HG03354 (cell line): ENCODE results near the gene DLAT.
"Not testable (repeated sequence)": the region's sequence is repeated elsewhere in the genome, so short reads cannot be mapped to it uniquely, and the experiment has no call there.

Experiments
- ATAC-seq: cut with Tn5 transposase; IDR thresholded peaks from one replicate; pipeline ENCODE4 v1.9.1; 2021; ENCODE audit warnings: mild to moderate bottlenecking; ENCODE audit not compliant: unreplicated experiment, poor library complexity, severe bottlenecking

Gene DLAT

DNA sequence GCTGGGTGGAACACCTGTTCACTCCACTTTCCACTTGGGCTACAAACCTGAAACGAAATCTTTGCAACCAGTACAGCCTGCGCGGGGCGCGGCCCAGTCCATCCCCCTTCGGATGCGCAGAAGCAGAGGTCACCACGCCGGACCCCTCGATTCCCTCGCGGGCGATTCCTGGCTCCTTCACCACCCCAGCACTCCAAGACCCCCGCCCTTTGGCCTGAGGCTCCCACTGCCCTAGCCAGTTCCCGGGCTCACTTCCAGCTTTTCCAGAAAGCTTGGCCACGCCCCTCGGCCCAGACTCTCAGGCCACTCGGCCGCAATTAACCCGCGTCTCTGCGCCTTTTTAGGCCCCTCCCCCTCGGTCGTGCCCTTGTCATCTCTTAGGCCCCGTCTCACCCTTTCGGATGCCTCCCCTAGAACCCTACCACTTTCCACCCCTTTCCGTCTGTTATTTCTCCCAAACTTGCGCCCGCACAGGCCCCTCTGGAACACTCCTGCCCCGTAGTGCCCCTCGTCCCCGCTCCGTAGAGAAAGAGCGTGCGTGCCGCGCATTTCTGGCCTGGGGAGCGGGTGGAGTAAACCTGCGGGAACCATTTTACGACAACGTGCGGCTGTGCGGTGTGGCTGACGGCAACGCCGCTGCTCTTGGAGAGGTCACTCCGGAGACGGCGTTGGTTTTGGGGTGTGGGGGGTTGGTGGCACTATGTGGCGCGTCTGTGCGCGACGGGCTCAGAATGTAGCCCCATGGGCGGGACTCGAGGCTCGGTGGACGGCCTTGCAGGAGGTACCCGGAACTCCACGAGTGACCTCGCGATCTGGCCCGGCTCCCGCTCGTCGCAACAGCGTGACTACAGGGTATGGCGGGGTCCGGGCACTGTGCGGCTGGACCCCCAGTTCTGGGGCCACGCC, at the start of gene DLAT:
TSS of gene DLAT (plus strand) at position 636 of the 906 bp plus-strand sequence. CDS start at position 701, 65 bp downstream.
- peak; percentile 80 for ATAC-seq

DNA sequence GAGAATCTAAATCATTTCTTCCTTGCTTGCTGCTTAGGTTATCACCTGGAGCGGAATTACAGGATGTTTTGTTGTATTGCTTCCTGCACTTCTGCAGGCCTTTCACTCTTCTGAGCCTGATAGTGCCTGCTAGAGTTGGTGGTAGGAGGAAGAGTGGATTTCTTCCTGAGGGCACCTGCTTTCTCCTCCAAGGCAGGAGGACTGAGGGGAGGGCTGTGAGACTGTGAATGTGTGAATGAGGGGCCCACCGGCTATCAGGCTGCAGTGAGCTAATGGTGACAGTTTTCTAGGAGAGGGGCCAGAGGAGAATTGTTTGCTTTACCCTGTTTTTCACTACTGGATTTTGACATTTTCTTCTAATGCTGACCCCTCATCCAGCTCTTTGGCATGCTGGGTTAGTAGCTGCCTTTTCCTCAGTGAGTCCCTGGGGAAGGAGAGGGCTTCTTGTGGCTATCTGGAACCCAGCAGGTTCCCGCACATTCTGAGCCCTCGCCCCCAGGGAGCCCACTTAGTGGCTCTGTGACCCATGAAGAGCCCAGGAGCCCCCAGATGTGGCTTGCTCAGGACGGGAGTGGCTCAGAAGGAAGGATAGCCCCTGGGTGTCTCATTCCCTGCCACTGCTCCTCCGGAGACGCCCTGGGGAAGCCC, 49.0 kb upstream of the DLAT start:
- no peak for ATAC-seq

- ATAC-seq, result no peak
Observed at GRCh38 chr11:111976767-111977145, 48.5 kb upstream of the DLAT start.

GRCh38 chr11:111977146-111978027, 47.8 kb upstream of the DLAT start:
- peak; percentile 55 for ATAC-seq

DNA sequence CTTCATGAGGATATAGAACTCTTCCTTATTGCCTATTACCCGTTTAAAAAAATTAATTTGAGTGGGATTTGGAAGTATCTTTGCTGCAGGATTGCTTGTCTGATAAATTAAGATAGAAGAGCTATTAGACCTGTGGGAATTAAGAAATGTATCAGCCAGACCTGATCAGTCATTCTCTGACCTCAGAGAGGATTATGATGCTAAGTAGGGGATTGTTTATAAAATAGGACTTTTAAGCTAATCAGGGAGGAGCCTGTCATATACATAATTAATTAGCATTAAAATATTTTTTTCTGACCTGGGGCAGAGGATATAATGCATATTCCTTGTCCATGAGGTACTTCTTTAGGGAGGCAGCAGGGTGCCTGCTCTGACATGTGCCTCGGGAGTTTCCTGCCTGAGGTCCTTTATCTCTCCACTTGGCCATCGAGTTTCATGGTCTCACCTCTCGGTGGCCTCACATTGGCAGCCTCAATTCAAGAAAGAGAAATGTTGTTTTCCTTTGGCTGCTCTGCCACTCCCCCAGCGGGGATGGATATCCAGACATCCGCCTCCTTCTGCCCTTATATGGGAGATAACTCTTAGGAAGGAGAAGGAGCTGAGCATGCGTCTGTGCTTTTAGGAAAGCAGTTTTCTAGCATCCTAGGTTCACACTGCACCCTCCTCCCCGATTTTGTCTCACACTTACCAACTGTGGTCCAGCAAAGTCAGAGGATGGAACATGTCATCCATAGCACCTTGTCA, 47.0 kb upstream of the DLAT start:
- ATAC-seq, result no peak

GRCh38 chr11:111980062-111980461, 45.1 kb upstream of the DLAT start:
- no peak for ATAC-seq

DNA sequence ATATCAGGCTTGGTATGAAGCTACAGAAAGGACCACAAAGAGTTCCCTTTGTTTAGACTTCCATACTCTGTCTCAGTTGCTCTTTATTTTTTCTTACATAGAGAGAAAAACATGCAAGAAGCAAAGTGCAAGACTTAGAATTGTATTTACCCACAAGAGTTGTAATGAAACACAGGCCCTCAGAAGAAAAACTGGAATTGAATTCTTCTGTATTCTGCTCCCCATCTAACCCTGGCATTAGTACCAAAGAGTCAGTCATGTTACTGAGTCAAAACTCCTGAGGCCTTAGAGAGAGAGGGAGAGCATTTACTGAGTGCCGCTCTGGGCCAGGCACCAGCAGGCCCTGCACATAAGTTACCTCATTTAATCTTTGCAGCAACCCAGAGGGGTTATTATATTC, 43.9 kb upstream of the DLAT start:
- no peak for ATAC-seq

DNA sequence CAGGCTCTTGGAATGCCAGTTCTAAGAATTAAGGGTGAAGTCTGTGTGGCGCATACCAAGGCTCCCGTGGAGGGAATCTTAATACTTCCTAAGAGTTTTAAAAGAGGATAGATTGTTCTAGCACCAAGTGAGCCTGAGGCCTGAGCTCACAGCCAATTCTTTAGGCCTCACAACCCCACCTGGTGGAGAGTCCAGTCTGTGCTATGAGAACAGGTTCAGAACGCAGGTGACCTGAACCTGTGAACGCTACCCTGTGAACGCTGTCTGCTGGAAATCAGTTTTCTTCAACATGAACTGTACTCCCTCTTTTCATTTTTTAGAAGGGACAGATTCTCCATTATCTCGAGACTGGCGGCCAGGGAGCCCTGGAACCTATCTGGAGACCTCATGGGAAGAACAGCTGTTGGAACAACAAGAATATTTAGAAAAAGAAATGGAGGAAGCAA, 43.2 kb upstream of the DLAT start:
- peak; percentile 75 for ATAC-seq

DNA sequence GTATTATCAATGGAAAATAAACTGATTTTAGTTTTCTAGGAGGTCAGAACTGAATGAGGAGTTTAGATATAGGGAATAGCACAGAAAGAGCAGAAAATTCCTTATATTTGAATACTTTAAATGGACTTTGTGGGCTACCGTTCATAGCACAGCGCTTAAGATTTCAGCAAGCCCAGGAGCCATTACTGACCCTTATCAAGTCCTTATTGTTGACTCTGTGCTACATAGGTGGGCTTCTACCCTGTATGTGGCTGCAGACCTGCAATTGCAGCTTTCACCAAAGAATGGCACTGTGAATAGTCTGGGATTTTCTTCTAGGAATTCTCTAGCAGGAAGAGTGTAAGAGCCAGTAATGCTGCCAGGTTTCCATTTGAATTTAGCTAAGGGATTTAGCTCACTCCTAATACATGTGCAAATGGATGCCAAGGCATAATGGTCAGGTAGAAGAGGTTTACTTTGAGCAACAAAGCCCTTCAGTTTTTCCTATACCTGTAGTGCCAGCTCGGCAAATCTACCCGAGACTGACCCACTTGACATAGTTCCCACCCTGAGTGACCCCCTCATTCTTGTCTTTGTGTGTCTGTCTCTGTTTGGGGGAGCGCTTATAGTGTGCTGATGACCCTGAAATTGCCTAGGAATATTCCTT, 42.5 kb upstream of the DLAT start:
- ATAC-seq, result no peak

DNA sequence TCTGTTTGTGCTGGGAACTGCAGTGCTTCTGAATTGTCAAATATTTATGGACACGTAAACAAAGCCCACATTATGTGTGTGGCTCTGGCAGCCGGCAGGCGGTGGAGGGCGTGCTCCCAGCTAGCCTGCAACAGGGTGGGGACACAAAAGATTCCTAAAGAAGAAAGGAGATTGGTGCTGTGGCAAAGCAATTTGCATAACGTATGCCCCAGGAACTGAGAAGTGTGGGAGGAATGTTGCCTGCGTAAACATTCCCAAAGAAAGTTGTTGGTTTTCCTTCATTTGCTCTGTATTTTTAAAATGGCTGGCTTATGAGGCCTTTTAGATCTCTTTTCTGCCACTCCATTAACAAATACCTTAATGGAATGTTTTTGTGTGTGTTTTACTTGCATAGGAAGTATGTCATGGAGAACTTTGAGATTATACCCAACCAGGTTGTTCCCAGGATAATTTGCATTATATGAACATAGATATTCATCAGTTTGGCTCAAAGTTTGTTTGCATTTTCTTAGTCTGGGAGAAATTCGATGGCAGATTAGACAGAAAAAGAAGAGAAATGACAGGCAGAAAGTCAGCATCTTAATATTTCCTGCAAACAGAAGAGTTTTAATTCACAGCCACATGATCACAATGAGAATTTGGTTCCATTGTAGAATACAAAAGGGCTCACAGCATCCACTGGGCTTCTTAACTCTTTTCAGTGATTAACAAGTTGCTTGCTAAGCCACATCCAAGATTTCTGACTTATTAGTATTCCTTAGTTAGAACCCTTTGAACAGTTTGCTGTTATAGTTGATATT, 41.8 kb upstream of the DLAT start:
- ATAC-seq, result no peak

GRCh38 chr11:111986589-111986988, 38.6 kb upstream of the DLAT start:
- ATAC-seq, result no peak

DNA sequence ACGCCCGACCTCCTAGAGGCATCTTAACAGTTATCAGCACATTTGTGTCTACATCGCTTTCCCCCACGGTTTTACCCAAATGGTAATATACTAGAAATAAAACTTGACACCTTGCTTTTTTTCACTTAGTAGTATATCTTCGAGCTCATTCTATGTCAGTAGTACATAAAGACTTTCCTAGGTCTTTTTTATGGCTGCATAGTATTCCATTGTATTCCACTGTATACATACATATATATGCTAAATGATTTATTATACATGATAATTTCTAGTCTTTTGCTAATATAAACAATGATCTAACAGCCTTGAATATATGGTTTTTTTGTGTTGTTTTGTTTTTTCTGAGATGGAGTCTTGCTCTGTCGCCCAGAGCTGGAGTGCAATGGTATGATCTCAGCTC, 34.8 kb upstream of the DLAT start:
- ATAC-seq, result no peak

- no peak for ATAC-seq
Observed at GRCh38 chr11:111992206-111992855, 32.9 kb upstream of the DLAT start.

GRCh38 chr11:111996129-111996528, 29.1 kb upstream of the DLAT start:
- ATAC-seq, result no peak

- not testable (repeated sequence) for ATAC-seq
Observed at GRCh38 chr11:111996669-111997068, 28.5 kb upstream of the DLAT start.

GRCh38 chr11:111999111-111999510, 26.1 kb upstream of the DLAT start:
- ATAC-seq, result no peak

DNA sequence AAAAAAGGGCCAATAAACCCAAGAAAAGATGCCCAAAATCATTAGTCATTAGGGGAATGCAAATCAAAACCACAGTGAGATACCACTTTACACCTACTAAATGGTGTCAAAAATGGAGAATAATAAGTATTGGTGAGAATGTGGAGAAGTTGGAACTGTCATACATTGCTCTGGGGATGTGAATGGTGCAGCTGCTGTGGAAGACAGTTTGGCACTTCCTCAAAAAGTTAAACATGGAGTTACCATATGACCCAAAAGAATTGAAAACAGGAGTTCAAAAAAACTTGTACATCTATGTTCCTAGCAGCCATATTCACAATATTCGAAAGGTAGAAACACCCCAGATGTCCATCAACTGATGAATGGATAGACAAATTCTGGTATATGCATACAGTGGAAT, 24.5 kb upstream of the DLAT start:
- ATAC-seq, result no peak
